Duodenal mucosa (tissue), 2 donors: Measurements from ENCODE around the gene SPRED2.

Experiments used
- H3K27ac ChIP-seq: one replicate; pipeline ENCODE4 v1.7.0; 2013; ENCODE audit warnings: low read depth, low read length
- H3K27me3 ChIP-seq, 2 donors: one replicate each; pipeline ENCODE4 v1.7.0; 2013; ENCODE audit warnings: low read length in 2 of 2, control low read depth in 1 of 2; ENCODE audit not compliant: insufficient read depth in 2 of 2, control insufficient read depth in 1 of 2
- H3K36me3 ChIP-seq, 2 donors: one replicate each; pipeline ENCODE4 v1.7.0; 2013; ENCODE audit warnings: low read length in 2 of 2, control low read depth in 1 of 2; ENCODE audit not compliant: insufficient read depth in 2 of 2, control insufficient read depth in 1 of 2
- H3K4me1 ChIP-seq, 2 donors: one replicate each; pipeline ENCODE4 v1.7.0; 2013; ENCODE audit warnings: low read length in 2 of 2, control low read depth in 1 of 2; ENCODE audit not compliant: insufficient read depth in 2 of 2, control insufficient read depth in 1 of 2
- H3K4me3 ChIP-seq, 2 donors: one replicate each; pipeline ENCODE4 v1.7.0; 2013; ENCODE audit warnings: low read length in 2 of 2, low read depth in 1 of 2
- H3K9ac ChIP-seq, 2 donors: one replicate each; pipeline ENCODE4 v1.7.0; 2013; ENCODE audit warnings: low read length in 2 of 2, low read depth in 1 of 2
- H3K9me3 ChIP-seq, 2 donors: one replicate each; pipeline ENCODE4 v1.7.0; 2013; ENCODE audit warnings: low read length in 2 of 2, control low read depth in 1 of 2; ENCODE audit not compliant: control insufficient read depth in 1 of 2

SPRED2 gene

GRCh38 chr2:65276609-65277008, 155.8 kb downstream of the SPRED2 start:
- H3K27me3 ChIP-seq = no peaks in the 10 kb centered on the region
- H3K4me1 ChIP-seq = peaks cover 0 to 7% of the 10 kb centered on the region in 2 donors
- no peak overlapping the region for H3K9ac ChIP-seq
- no peak overlapping the region for H3K4me3 ChIP-seq
- no peaks in the 10 kb centered on the region for H3K9me3 ChIP-seq
- H3K27ac ChIP-seq = no peak overlapping the region
- H3K36me3 ChIP-seq = peaks cover 6 to 9% of the 10 kb centered on the region in 2 donors

- no peak overlapping the region for H3K4me3 ChIP-seq
- no peak overlapping the region for H3K9ac ChIP-seq
- peaks cover 0 to 7% of the 10 kb centered on the region in 2 donors for H3K4me1 ChIP-seq
- no peaks in the 10 kb centered on the region for H3K27me3 ChIP-seq
- no peak overlapping the region for H3K27ac ChIP-seq
- peaks cover 6 to 14% of the 10 kb centered on the region in 2 donors for H3K36me3 ChIP-seq
- H3K9me3 ChIP-seq = no peaks in the 10 kb centered on the region
These were observed 157.1 kb downstream of the SPRED2 start for GRCh38 chr2:65275141-65275915.

- H3K9ac ChIP-seq = no peak overlapping the region
- no peak overlapping the region for H3K27ac ChIP-seq
- H3K27me3 ChIP-seq = no peaks in the 10 kb centered on the region
- peaks cover 8 to 25% of the 10 kb centered on the region in 2 donors for H3K36me3 ChIP-seq
- no peak overlapping the region for H3K4me3 ChIP-seq
- no peaks in the 10 kb centered on the region for H3K9me3 ChIP-seq
- H3K4me1 ChIP-seq = peaks cover 0 to under 1% of the 10 kb centered on the region in 2 donors
These were observed 159.1 kb downstream of the SPRED2 start for GRCh38 chr2:65273344-65273743.

- no peaks in the 10 kb centered on the region for H3K27me3 ChIP-seq
- H3K36me3 ChIP-seq = peaks cover 20 to 56% of the 10 kb centered on the region in 2 donors
- H3K4me1 ChIP-seq = no peaks in the 10 kb centered on the region
- H3K4me3 ChIP-seq = no peak overlapping the region
- no peak overlapping the region for H3K9ac ChIP-seq
- H3K9me3 ChIP-seq = no peaks in the 10 kb centered on the region
- no peak overlapping the region for H3K27ac ChIP-seq
These were observed 163.4 kb downstream of the SPRED2 start for GRCh38 chr2:65268957-65269356.

- Histone ChIP-seq H3K9ac (no peak overlapping the region), H3K27me3 (no peaks in the 10 kb centered on the region), H3K4me1 (no peaks in the 10 kb centered on the region), H3K9me3 (no peaks in the 10 kb centered on the region), H3K4me3 (no peak overlapping the region), H3K36me3 (peaks cover 14 to 66% of the 10 kb centered on the region in 2 donors), H3K27ac (no peak overlapping the region)
These were observed 165.4 kb downstream of the SPRED2 start for GRCh38 chr2:65267008-65267407.

- Histone ChIP-seq H3K27me3 (no peaks in the 10 kb centered on the region), H3K9ac (no peak overlapping the region), H3K4me1 (no peaks in the 10 kb centered on the region), H3K36me3 (peaks cover 14 to 63% of the 10 kb centered on the region in 2 donors), H3K4me3 (no peak overlapping the region), H3K27ac (no peak overlapping the region), H3K9me3 (no peaks in the 10 kb centered on the region)
These were observed 166.7 kb downstream of the SPRED2 start for GRCh38 chr2:65265671-65266045.

- no peaks in the 10 kb centered on the region for H3K4me1 ChIP-seq
- no peak overlapping the region for H3K4me3 ChIP-seq
- H3K36me3 ChIP-seq = peaks cover 14 to 64% of the 10 kb centered on the region in 2 donors
- no peaks in the 10 kb centered on the region for H3K9me3 ChIP-seq
- no peak overlapping the region for H3K27ac ChIP-seq
- no peaks in the 10 kb centered on the region for H3K27me3 ChIP-seq
- no peak overlapping the region for H3K9ac ChIP-seq
These were observed 167.4 kb downstream of the SPRED2 start for GRCh38 chr2:65264821-65265670.

GRCh38 chr2:65263986-65264385, 168.4 kb downstream of the SPRED2 start:
- Histone ChIP-seq H3K9ac (no peak overlapping the region), H3K9me3 (no peaks in the 10 kb centered on the region), H3K36me3 (peaks cover 14 to 68% of the 10 kb centered on the region in 2 donors), H3K27ac (no peak overlapping the region), H3K4me3 (no peak overlapping the region), H3K4me1 (no peaks in the 10 kb centered on the region), H3K27me3 (no peaks in the 10 kb centered on the region)

- H3K9me3 ChIP-seq = no peaks in the 10 kb centered on the region
- H3K27ac ChIP-seq = no peak overlapping the region
- no peak overlapping the region for H3K9ac ChIP-seq
- H3K4me1 ChIP-seq = no peaks in the 10 kb centered on the region
- H3K36me3 ChIP-seq = peaks cover 11 to 68% of the 10 kb centered on the region in 2 donors
- H3K27me3 ChIP-seq = no peaks in the 10 kb centered on the region
- no peak overlapping the region for H3K4me3 ChIP-seq
These were observed 169.1 kb downstream of the SPRED2 start for GRCh38 chr2:65263262-65263661.

- Histone ChIP-seq H3K36me3 (peaks cover 6 to 62% of the 10 kb centered on the region in 2 donors), H3K9me3 (no peaks in the 10 kb centered on the region), H3K9ac (no peak overlapping the region), H3K27ac (no peak overlapping the region), H3K4me1 (no peaks in the 10 kb centered on the region), H3K4me3 (no peak overlapping the region), H3K27me3 (no peaks in the 10 kb centered on the region)
These were observed 170.7 kb downstream of the SPRED2 start for GRCh38 chr2:65261676-65262075.
